Glutamatergic neuron (in vitro differentiated cells): Measurements from ENCODE around the gene BMP7. TPM values are rescaled to one million over a fixed set of nuclear protein-coding genes. Genes with fewer than 3 reads are reported as not detected.
"Not testable (repeated sequence)": the region's sequence is repeated elsewhere in the genome, so short reads cannot be mapped to it uniquely, and the experiment has no call there.

Experiments
- DNase-seq: peaks from one replicate; pipeline ENCODE4 v3.0.0; 2022
- H3K27ac Mint-ChIP-seq: one replicate; pipeline ENCODE4 v1.8.0; 2020; ENCODE audit warnings: mild to moderate bottlenecking, mixed read lengths, inconsistent platforms; ENCODE audit not compliant: unreplicated experiment
- H3K27me3 Mint-ChIP-seq: one replicate; pipeline ENCODE4 v1.8.0; 2020; ENCODE audit warnings: mild to moderate bottlenecking, moderate library complexity, mixed read lengths, inconsistent platforms; ENCODE audit not compliant: unreplicated experiment
- H3K36me3 Mint-ChIP-seq: one replicate; pipeline ENCODE4 v1.8.0; 2020; ENCODE audit warnings: mild to moderate bottlenecking, mixed read lengths, inconsistent platforms; ENCODE audit not compliant: unreplicated experiment
- H3K4me1 Mint-ChIP-seq: one replicate; pipeline ENCODE4 v1.8.0; 2020; ENCODE audit warnings: mild to moderate bottlenecking, low read depth, mixed read lengths, inconsistent platforms; ENCODE audit not compliant: unreplicated experiment
- H3K4me3 Mint-ChIP-seq: one replicate; pipeline ENCODE4 v1.8.0; 2020; ENCODE audit warnings: mild to moderate bottlenecking, mixed read lengths, inconsistent platforms; ENCODE audit not compliant: unreplicated experiment
- H3K9me3 Mint-ChIP-seq: one replicate; pipeline ENCODE4 v1.8.0; 2020; ENCODE audit warnings: mild to moderate bottlenecking, moderate library complexity, mixed read lengths, inconsistent platforms; ENCODE audit not compliant: unreplicated experiment
- CTCF ChIP-seq: fragments of 200-600 bp; sonication (generic); IDR thresholded peaks from one replicate; pipeline ENCODE4 v1.5.0; 2021; ENCODE audit not compliant: partially characterized antibody, unreplicated experiment
- total RNA-seq: library from RNA; stranded (reverse); fragmentation: NEBNext Ultra II Directional; extraction: Animal tissue kit (Norgen Biotek cat#: 25700); gene quantifications from one replicate; pipeline ENCODE4 v1.2.1, GENCODE V29; 2021; ENCODE audit not compliant: unreplicated experiment

The BMP7 gene
- total RNA-seq, 1 donor from 2014 or later = 8.7 TPM

DNA sequence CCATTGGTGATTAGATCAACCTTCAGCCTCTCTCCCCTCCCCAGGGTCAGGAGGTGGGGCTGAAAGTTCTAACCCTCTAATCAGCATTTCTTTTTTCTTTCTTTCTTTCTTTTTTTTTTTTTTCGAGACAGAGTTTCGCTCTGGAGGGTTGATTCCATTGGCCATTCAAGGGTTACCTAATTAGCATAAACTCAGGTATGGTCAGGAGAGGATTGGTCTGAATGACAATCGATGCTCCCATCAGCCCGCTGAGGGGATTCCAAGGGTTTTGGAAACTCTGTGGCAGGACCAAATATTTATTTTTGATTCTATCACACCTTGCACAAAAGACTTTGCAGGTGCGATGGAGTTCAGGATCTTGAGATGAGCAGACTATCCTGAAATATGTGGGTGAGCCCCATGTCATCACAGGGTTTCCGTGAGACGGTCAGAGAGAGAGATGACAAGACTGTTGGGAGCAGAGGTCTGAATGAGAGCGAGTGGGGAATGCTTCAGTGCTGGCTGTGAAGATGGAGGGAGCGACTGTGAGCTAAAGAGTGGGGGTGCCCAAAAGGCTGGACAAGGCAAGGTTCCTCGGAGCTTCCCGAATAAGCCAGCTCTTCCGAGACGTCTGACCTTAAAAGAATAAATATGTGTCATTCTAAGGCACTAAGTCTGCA, 107.1 kb downstream of the BMP7 start:
- peaks cover 6% of the 10 kb centered on the region for H3K36me3 Mint-ChIP-seq
- TF ChIP-seq CTCF = no peak
- H3K27ac Mint-ChIP-seq = no peak overlapping the region
- no peak for DNase-seq
- H3K4me1 Mint-ChIP-seq = no peaks in the 10 kb centered on the region
- H3K27me3 Mint-ChIP-seq = peaks cover 2% of the 10 kb centered on the region
- peaks cover 5% of the 10 kb centered on the region for H3K9me3 Mint-ChIP-seq
- no peak overlapping the region for H3K4me3 Mint-ChIP-seq

DNA sequence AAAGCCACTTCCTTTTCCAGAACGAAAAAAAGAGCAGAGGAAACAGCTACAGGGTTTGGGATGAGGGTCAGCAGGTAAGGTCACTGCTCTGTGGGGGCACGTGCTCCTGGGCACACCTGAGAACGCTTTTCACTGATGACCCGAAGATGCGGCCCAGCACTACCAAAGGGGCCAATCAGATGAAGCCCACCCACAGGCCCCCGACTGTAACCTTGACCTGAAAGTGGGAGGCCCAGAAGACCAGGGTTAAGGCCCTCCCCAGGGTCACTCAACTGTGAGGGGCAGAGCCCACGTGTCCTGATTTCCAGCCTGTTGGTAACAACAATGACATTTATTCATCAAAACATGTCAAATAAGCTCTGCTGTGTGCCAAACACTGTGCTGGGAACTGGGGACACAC, 108.0 kb downstream of the BMP7 start:
- H3K27ac Mint-ChIP-seq = no peak overlapping the region
- H3K4me3 Mint-ChIP-seq = no peak overlapping the region
- peaks cover 2% of the 10 kb centered on the region for H3K9me3 Mint-ChIP-seq
- H3K4me1 Mint-ChIP-seq = no peaks in the 10 kb centered on the region
- no peak for TF ChIP-seq CTCF
- DNase-seq = no peak
- H3K36me3 Mint-ChIP-seq = no peaks in the 10 kb centered on the region
- H3K27me3 Mint-ChIP-seq = peaks cover 2% of the 10 kb centered on the region

- not testable (repeated sequence) for H3K36me3 Mint-ChIP-seq, H3K4me1 Mint-ChIP-seq, H3K27ac Mint-ChIP-seq, DNase-seq, H3K4me3 Mint-ChIP-seq, H3K27me3 Mint-ChIP-seq, H3K9me3 Mint-ChIP-seq
Measured at GRCh38 chr20:57157787-57158186, 108.7 kb downstream of the BMP7 start.

GRCh38 chr20:57157106-57157691, 109.2 kb downstream of the BMP7 start:
- no peak for DNase-seq
- no peak for TF ChIP-seq CTCF
- H3K9me3 Mint-ChIP-seq = peaks cover 2% of the 10 kb centered on the region
- H3K4me3 Mint-ChIP-seq = no peak overlapping the region
- no peaks in the 10 kb centered on the region for H3K27me3 Mint-ChIP-seq
- H3K36me3 Mint-ChIP-seq = no peaks in the 10 kb centered on the region
- H3K27ac Mint-ChIP-seq = no peak overlapping the region
- no peaks in the 10 kb centered on the region for H3K4me1 Mint-ChIP-seq

- Mint-ChIP-seq H3K36me3 (no peaks in the 10 kb centered on the region), H3K9me3 (peaks cover 2% of the 10 kb centered on the region), H3K27me3 (no peaks in the 10 kb centered on the region), H3K4me1 (no peaks in the 10 kb centered on the region), H3K4me3 (no peak overlapping the region), H3K27ac (no peak overlapping the region)
- no peak for TF ChIP-seq CTCF
- DNase-seq = no peak
Measured at GRCh38 chr20:57156011-57156729, 110.3 kb downstream of the BMP7 start.
